ENCODE measurements around the gene FBXO48.

The FBXO48 gene

DNA sequence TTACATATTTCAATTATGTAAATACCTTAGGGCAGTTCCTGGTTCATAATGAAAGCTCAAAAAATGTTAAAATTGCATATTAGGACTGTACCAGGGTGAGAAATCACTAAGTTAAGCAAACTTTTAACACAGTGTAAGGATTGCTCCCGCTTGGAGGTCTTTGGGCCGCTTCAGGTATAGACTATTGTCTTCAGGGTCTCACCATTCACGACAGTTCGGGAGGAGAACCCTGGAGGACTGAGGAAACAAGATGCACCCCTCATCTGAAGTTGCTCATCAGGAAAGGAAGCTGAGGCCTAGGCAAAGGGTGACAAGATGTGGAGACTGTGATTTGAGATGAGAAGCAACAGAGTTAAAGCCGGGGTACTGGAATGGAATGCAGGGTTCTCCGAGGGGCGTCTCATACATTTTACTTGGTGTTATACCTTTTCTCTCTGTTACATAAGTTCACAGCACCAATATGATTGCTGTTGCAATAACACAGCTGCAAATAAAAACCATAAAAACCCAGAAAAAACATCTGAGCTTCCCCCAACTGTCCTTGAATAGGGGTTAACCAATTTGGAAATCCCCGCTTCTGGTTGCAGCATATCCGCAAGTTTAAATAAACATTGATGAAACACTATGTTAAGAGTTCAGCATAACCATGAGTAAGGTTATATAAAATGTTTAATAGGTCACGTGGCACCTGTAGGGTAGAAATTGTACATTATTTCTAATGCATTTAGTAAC is 40.1 kb downstream of the FBXO48 start:
- H3K27ac ChIP-seq = no peak overlapping the region
- no peak for TF ChIP-seq ZFX (IDR thresholded peaks at IDR 0.05)
- TF ChIP-seq, protein P1, sequence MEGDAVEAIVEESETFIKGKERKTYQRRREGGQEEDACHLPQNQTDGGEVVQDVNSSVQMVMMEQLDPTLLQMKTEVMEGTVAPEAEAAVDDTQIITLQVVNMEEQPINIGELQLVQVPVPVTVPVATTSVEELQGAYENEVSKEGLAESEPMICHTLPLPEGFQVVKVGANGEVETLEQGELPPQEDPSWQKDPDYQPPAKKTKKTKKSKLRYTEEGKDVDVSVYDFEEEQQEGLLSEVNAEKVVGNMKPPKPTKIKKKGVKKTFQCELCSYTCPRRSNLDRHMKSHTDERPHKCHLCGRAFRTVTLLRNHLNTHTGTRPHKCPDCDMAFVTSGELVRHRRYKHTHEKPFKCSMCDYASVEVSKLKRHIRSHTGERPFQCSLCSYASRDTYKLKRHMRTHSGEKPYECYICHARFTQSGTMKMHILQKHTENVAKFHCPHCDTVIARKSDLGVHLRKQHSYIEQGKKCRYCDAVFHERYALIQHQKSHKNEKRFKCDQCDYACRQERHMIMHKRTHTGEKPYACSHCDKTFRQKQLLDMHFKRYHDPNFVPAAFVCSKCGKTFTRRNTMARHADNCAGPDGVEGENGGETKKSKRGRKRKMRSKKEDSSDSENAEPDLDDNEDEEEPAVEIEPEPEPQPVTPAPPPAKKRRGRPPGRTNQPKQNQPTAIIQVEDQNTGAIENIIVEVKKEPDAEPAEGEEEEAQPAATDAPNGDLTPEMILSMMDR (conservative IDR thresholded peaks at IDR 0.05) = no peak

DNA sequence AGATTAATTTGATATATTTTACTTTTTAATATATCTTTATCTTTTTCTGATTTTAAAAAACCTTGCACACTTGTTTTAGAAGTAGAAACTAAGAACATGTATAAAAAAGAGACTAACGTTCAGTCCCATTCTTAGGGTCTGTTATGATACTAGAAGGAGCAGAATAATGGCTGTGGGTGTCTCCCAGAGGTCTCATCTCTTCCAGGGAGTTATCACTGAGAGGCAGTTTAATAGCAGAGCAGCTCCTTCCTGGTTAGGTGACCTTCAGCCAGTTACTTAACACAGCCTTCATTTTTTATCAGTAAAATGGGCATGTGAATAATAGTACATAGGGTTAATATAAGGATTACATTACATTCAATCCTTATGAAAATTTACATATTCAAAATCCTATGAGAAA is 40.6 kb downstream of the FBXO48 start:
- no peak for TF ChIP-seq ZFX (IDR thresholded peaks at IDR 0.05)
- TF ChIP-seq, protein P1 (conservative IDR thresholded peaks at IDR 0.05) = no peak
- H3K27ac ChIP-seq = no peak overlapping the region

DNA sequence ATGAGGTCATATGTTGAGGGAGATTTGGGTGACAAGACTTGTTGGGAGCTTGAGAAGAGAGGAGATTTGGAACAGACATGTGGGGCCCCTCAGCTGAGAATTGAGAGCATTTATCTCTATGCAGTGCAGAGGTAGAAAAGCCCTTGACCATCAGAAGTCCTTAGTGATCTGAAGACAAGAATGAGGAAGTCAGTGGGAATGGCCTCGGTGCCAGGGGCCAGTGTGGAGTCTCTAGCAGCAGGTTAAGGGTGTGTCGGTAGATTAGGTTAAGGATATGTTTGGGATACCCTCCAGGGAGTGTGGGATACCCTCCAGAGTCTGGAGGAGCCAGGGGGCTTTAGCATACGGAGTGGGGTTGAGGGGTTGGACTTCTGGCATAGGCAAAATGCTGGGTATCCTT is 41.6 kb downstream of the FBXO48 start:
- no peak for TF ChIP-seq ZFX (IDR thresholded peaks at IDR 0.05)
- TF ChIP-seq, protein P1 (conservative IDR thresholded peaks at IDR 0.05) = no peak
- H3K27ac ChIP-seq = no peak overlapping the region

DNA sequence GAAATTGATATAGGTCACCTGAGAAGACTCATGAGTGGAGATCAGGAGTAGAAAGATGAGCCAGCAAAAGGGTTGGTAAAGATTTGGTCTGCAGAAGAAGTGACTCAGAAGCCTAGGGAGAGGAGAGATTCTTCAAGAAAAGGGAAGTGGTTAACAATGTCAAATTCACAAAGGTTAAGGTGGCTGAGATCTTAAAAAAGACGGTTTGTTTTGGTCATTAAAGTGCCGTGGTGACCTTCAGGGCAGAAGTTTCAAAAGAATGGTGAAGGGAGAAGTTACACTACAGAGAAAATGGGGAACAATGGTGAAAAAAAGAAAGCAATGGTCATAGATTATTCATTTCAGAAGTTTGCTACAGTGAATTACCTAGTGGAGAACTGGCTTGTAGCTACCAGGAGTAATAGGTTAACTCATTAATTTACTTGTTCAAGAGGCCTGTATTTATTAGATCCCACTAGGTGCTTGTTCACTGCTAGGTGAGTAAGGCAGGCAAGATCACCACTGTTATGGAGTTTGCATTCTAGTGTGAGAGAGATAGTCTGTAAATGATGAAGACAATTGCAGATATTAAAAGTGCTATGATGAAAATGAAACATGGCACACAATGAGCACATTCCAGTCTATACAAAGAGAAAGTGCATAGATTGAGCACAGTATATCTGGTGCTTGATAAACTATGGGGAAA is 43.0 kb downstream of the FBXO48 start:
- no peak overlapping the region for H3K27ac ChIP-seq
- no peak for TF ChIP-seq ZFX (IDR thresholded peaks at IDR 0.05)
- TF ChIP-seq, protein P1 (conservative IDR thresholded peaks at IDR 0.05) = no peak

DNA sequence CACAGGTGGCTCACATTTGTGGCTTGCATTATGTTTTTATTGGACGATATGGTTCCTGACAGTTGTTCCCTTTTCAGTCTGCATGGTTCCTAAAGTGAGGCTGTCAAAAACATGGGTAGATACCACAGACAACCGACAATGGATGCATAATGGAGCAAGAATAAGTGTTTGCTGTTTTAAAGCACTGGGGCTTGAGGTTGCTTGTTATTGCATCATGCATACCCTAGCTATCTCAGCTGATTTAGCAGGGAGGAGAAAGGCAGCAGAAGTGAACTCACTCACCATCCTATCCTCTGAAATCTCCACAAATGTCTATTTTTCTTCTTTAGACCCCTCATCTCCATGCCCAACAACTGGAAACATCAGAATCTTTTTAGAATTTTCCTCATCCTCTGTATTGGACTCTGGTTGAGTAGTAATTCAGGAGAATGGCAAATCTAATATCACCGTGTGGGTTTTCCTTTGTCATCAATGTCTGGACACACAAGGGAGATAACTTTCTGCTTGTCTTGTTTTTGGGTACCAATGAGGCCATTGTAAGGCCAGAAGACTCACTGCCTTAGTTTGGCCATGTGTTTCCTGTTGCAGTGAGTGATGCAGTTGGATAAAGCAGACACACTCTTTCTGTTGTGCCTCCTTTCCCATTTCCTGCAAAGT is 46.7 kb downstream of the FBXO48 start:
- TF ChIP-seq ZFX (IDR thresholded peaks at IDR 0.05) = no peak
- TF ChIP-seq, protein P1 (conservative IDR thresholded peaks at IDR 0.05) = no peak
- H3K27ac ChIP-seq = no peak overlapping the region

DNA sequence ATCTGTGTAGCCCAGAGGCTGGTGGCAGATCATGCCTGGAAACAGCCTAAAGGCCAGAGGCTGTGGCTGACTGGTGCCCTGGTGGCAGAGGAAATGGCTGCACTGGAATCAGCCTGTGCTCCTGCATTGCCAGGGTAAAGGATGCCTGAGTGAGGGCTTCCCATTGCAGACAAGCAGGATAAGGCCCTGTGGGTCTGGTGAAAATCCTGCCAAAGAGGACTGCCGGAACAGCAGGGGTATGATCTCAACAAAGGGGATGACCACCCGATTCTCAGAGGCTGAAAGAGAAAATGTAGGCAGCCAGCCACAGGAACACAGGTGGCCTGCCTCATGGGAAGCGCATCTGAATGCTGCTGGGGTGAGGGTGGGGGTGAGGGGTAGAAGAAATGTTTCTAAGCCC is 48.2 kb downstream of the FBXO48 start:
- no peak for TF ChIP-seq ZFX (IDR thresholded peaks at IDR 0.05)
- TF ChIP-seq, protein P1 (conservative IDR thresholded peaks at IDR 0.05) = no peak
- H3K27ac ChIP-seq = no peak overlapping the region

DNA sequence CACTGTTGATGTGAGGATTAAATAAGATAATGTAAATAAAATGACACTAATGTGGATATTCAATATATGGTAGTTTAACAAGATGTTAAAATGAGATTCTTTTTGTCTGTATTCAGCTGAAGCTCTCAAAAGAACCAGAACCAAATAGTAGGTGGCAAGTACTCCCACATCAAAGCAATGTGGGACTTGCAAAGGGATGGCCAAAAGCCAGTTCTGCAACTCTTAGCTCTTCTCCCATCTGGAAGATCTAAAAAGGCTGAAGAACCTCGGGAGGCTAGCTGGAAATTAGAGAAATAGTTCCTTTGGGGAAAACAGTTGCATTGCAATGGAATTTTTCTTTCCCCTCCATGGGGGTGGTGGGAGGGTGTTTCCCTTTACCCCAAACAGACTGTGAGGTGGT is 48.7 kb downstream of the FBXO48 start:
- TF ChIP-seq, protein P1 (conservative IDR thresholded peaks at IDR 0.05) = no peak
- TF ChIP-seq ZFX (IDR thresholded peaks at IDR 0.05) = no peak

More for the DNA sequence above, 48.7 kb downstream of the FBXO48 start:
- no peak overlapping the region for H3K27ac ChIP-seq

Measured in C4-2B (cell line).